AG08396 (cell line): Measurements from ENCODE around the gene MINDY4.

ENCODE experiments used
- DNase-seq: peaks from one replicate; pipeline ENCODE4 v3.0.0; 2012; ENCODE audit warnings: low spot score, mixed read lengths

Gene MINDY4

GRCh38 chr7:30932562-30932961, 161.3 kb downstream of the MINDY4 start:
- DNase-seq, result no peak

DNA sequence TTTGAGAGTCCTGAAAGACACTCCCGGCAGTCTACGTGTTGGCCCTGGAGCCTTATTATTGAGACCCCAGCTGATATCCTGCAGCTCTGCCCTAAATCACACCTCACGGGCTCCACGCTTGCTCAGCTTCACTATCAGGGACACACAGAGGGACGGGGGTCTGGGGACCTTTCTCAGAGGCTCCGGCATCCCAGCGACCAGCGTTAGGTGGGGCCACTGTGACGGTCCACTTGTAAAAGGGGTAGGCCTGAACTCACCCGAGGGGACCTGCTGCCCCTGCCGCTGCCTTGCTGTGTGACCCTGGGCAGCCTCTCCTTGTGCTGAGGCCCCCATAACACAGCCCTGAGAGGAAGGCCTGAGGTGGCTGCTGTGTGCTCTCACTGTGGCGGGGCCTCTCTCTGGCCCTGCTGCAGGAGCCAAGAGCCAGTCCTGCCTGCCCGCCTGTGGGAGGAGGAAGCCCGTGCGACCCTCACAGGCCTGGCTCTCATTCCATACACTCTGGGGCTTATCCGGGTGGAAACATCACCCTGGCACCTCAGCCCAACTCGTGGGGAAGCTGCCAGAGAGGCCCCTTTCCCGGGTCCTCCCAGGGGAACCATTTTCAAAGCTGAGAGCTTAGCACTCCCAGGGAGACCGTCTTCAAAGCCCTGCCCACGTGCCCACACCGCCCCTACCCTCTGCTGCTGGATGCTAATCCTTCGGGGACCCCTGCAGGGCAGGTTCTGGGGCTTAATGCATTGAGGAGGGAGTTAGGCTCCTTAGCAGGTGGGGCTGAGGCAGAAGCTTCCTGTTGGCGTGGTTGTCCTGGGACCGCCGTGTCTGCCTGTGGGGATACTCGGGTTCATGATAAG, 162.1 kb downstream of the MINDY4 start:
- no peak for DNase-seq

DNA sequence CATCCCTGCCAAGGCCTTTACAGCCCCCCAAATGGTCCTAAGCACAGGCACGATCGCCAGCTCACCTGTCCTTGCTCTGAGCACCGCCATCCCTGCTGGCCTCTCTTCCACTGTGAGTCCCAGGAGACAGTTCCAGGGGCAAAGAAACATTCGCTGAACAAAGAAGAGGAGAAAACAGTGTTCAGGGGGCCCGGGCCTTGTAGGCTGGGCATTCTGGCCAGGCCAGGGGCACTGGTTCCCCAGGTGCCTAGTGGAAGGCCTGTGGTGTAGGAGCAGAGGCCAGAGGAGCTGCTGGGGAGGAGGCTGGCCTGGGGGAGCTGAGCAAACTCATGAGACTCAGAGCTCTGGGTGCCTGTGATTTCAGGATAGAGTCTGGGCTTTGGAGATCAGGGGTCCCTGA, 163.0 kb downstream of the MINDY4 start:
- no peak for DNase-seq

- no peak for DNase-seq
Measured at GRCh38 chr7:30934732-30935568, 163.7 kb downstream of the MINDY4 start.

GRCh38 chr7:30935569-30935877, 164.3 kb downstream of the MINDY4 start:
- no peak for DNase-seq

- DNase-seq, result no peak
Measured at GRCh38 chr7:30936650-30937245, 165.5 kb downstream of the MINDY4 start.

GRCh38 chr7:30937416-30937815, 166.2 kb downstream of the MINDY4 start:
- DNase-seq, result no peak

DNA sequence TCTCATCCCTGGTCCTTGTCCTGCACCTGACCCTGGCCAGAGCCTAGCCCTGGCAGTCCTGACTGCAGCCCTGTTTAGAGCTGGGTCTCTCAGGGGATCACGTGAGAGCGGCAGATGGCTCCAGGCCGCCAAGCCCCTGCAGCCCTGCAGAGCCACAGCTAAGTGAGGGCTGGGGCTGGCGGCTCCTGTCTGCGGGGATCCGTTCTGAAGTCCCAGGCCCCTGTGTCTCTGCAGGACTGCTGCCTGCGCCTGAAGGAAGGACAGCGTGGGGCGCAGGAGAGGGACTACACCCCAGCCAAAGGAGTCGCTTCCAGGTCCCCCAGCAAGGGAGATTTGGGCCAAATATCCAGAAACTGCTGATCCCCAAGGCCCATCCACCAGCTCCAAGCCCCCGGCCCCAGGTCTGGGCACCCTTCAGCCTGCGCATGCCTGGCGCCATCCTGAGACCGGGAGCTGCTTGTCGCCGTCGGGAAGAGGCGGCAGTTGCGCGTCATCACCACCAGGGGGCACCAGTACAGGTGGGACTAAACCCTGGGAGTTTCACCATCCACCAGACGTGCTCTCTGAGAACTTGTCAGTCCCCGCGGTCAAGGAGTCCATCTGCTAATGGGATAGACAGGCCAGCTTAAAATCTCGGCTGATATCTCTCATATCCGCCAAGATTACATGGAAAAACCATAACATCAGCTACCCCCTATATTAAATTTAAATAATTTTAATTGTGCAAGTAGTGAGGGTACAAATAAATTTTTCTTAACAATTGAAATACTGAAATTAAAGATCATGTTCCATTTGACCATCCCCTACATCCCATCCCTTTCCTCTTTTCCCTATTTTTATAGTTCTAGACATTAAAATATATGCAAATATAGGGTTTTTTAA, 167.5 kb downstream of the MINDY4 start:
- DNase-seq, result peak; percentile 78

- no peak for DNase-seq
Measured at GRCh38 chr7:30941582-30942323, 170.5 kb downstream of the MINDY4 start.
